Putamen (tissue), 1 donor: Measurements from ENCODE around the gene SLC52A3.
A peak's percentile ranks its signal among the peaks of the same experiment; 100 is the strongest.
"Not testable (repeated sequence)": the region's sequence is repeated elsewhere in the genome, so short reads cannot be mapped to it uniquely, and the experiment has no call there.

Experiments used
- DNase-seq: peaks from one replicate; pipeline ENCODE4 v3.0.0-alpha.2; 2016; ENCODE audit warnings: low spot score

SLC52A3 gene

GRCh38 chr20:728256-728944, 39.9 kb downstream of the SLC52A3 start:
- DNase-seq = peak; percentile 17

- no peak for DNase-seq
Measured at GRCh38 chr20:726160-726559, 42.1 kb downstream of the SLC52A3 start.

- DNase-seq = no peak
Measured at GRCh38 chr20:725491-725890, 42.8 kb downstream of the SLC52A3 start.

- DNase-seq = not testable (repeated sequence)
Measured at GRCh38 chr20:724797-725196, 43.5 kb downstream of the SLC52A3 start.

GRCh38 chr20:723756-724155, 44.5 kb downstream of the SLC52A3 start:
- no peak for DNase-seq

- DNase-seq = no peak
Measured at GRCh38 chr20:722822-723644, 45.3 kb downstream of the SLC52A3 start.

GRCh38 chr20:721876-722275, 46.4 kb downstream of the SLC52A3 start:
- DNase-seq = no peak

GRCh38 chr20:719816-720215, 48.5 kb downstream of the SLC52A3 start:
- no peak for DNase-seq

- DNase-seq = no peak
Measured at GRCh38 chr20:719068-719467, 49.2 kb downstream of the SLC52A3 start.

GRCh38 chr20:717832-718231, 50.5 kb downstream of the SLC52A3 start:
- DNase-seq = no peak

GRCh38 chr20:717271-717670, 51.0 kb downstream of the SLC52A3 start:
- no peak for DNase-seq

GRCh38 chr20:714453-714852, 53.8 kb downstream of the SLC52A3 start:
- no peak for DNase-seq

GRCh38 chr20:711576-711975, 56.7 kb downstream of the SLC52A3 start:
- no peak for DNase-seq

- DNase-seq = no peak
Measured at GRCh38 chr20:710780-711450, 57.4 kb downstream of the SLC52A3 start.
